Measurements from ENCODE around the gene GJA3. TPM values are rescaled to one million over a fixed set of nuclear protein-coding genes. Genes with fewer than 3 reads are reported as not detected.

The GJA3 gene
- total and polyA plus RNA-seq, 2 of the 4 experiments (the other 2 are of a cell fraction), result 1.5 to 2.7 TPM

DNA sequence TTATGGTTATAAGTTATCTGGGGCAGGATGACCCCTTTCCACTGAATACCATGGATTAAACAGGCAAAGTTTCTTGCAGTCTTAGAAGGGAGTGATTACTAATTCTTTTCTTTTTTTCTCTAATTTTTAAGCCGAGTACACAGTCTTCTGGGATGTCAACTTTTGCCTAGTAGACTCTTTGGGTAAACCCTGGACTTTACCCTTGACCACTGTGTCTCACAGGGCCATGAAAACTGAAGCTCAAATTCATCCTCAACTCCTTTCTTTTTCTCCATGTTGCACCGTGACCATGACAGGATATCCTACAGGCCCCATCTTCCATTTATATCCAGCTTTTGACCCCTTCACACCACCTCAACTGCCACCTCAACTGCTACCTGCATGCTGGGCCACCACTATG lies 51.8 kb downstream of the GJA3 start:
- H3K9me1 ChIP-seq (ENCODE audit: insufficient read depth, low read length), result no peaks in the 10 kb centered on the region
- H4K20me1 ChIP-seq (ENCODE audit: insufficient read depth, low read length), result no peaks in the 10 kb centered on the region
- ChIA-PET CTCF (no interaction called here), POLR2A (ENCODE audit: unreplicated experiment) (no interaction called here)
- H2BK15ac ChIP-seq (ENCODE audit: low read depth, low read length), result no peak overlapping the region
- H3K9me3 ChIP-seq (ENCODE audit: control insufficient read depth, insufficient read depth, low read length), result no peaks in the 10 kb centered on the region
- in situ Hi-C loops (cut with MboI; ENCODE audit: low sequenced_read_pairs) (no loop called here), dilution Hi-C loops (cut with HindIII; ENCODE audit: low sequenced_read_pairs, unreplicated experiment) (no loop called here), intact Hi-C loops (cut with micrococcal nuclease) (no loop called here)
- no peak overlapping the region for H3K23ac ChIP-seq (ENCODE audit: low read depth, low read length)
- H3K4me1 ChIP-seq (ENCODE audit: control insufficient read depth, insufficient read depth, low read length), result no peaks in the 10 kb centered on the region
- DNase-seq (no peak), ATAC-seq (ENCODE audit: low read depth) (no peak)
- no peak overlapping the region for H2BK5ac ChIP-seq (ENCODE audit: low read depth, low read length, poor library complexity, severe bottlenecking)
- TF ChIP-seq, protein P1, sequence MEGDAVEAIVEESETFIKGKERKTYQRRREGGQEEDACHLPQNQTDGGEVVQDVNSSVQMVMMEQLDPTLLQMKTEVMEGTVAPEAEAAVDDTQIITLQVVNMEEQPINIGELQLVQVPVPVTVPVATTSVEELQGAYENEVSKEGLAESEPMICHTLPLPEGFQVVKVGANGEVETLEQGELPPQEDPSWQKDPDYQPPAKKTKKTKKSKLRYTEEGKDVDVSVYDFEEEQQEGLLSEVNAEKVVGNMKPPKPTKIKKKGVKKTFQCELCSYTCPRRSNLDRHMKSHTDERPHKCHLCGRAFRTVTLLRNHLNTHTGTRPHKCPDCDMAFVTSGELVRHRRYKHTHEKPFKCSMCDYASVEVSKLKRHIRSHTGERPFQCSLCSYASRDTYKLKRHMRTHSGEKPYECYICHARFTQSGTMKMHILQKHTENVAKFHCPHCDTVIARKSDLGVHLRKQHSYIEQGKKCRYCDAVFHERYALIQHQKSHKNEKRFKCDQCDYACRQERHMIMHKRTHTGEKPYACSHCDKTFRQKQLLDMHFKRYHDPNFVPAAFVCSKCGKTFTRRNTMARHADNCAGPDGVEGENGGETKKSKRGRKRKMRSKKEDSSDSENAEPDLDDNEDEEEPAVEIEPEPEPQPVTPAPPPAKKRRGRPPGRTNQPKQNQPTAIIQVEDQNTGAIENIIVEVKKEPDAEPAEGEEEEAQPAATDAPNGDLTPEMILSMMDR (conservative IDR thresholded peaks at IDR 0.05; ENCODE audit: low read depth, low read length), result no peak
- TF ChIP-seq RAD21 (IDR thresholded peaks at IDR 0.05; ENCODE audit: low read length) (no peak), BHLHE40 (IDR thresholded peaks at IDR 0.05; ENCODE audit: low read depth, low read length) (no peak), NFE2L2 (IDR thresholded peaks at IDR 0.05; ENCODE audit: low read depth, low read length) (no peak)
- no TSS peak for BruUV-seq (replicated peaks)
- no peak overlapping the region for H2AK5ac ChIP-seq (ENCODE audit: low read depth, low read length)
- no peak overlapping the region for H4K91ac ChIP-seq (ENCODE audit: insufficient read depth, low read depth, low read length)
- no peak overlapping the region for H3K4me2 ChIP-seq (ENCODE audit: low read depth, low read length)
- no peak overlapping the region for H4K5ac ChIP-seq (ENCODE audit: low read depth, low read length)
- no peak overlapping the region for H3K14ac ChIP-seq (replicated peaks; ENCODE audit: low read depth, low read length)
- peak overlapping the region; percentile 68 for H2AFZ ChIP-seq (replicated peaks; ENCODE audit: low read length, poor library complexity)
- no peak overlapping the region for H2BK120ac ChIP-seq (ENCODE audit: low read depth, low read length)
- no peak overlapping the region for H4K8ac ChIP-seq (ENCODE audit: low read depth in 2 of 2, low read length in 2 of 2)
- no peak overlapping the region for H3K4me3 ChIP-seq (ENCODE audit: insufficient read depth, low read depth, low read length)
- H3K36me3 ChIP-seq (ENCODE audit: control insufficient read depth, insufficient read depth, low read length), result no peaks in the 10 kb centered on the region
- peaks cover 22% of the 10 kb centered on the region for H3K27me3 ChIP-seq (ENCODE audit: control insufficient read depth, insufficient read depth, low read length)
- no peak overlapping the region for H3K18ac ChIP-seq (ENCODE audit: low read depth, low read length)
- WGBS, 2 experiments (ENCODE audit: extremely low coverage in 2 of 2, insufficient read length in 1 of 2), result 100% methylated on average over 1 of the region's 2 CpGs; no CpG with 5 or more reads in 1 of the 2 experiments
- H3K79me1 ChIP-seq (ENCODE audit: low read depth in 1 of 2, low read length in 2 of 2), result no peaks in the 10 kb centered on the region
- H3K27ac ChIP-seq (ENCODE audit: insufficient read depth, low read length), result no peak overlapping the region
- H2AK9ac ChIP-seq (replicated peaks; ENCODE audit: low read depth, low read length, poor library complexity), result no peak overlapping the region
- H2BK20ac ChIP-seq (ENCODE audit: low read depth, low read length), result no peak overlapping the region
- H3K4ac ChIP-seq (ENCODE audit: low read depth, low read length), result no peak overlapping the region
- no peak overlapping the region for H3K56ac ChIP-seq (ENCODE audit: extremely low read depth, insufficient read depth, low read length)
- H3K9ac ChIP-seq (ENCODE audit: low read depth, low read length), result no peak overlapping the region
